Adrenal gland (tissue), 12 donors: Measurements from ENCODE around the gene NR5A2. TPM values are rescaled to one million over a fixed set of nuclear protein-coding genes. Genes with fewer than 3 reads are reported as not detected.

Source experiments
- DNase-seq, 7 donors: peaks; one replicate each; pipeline ENCODE4 v3.0.0-alpha.2; 2019 to 2020
- H3K27ac ChIP-seq, 5 donors: fragments of 200-600 bp; sonication (generic) in 4 of 5; 1 replicate in 3 of 5; 2 replicates in 2 of 5; pipeline versions ENCODE4 v1.5.1 to v1.8.0; 2016 to 2020; ENCODE audit warnings: mild to moderate bottlenecking in 1 of 5
- H3K27me3 ChIP-seq: fragments of 200-600 bp; 2 replicates; pipeline ENCODE4 v1.8.0; 2021
- H3K36me3 ChIP-seq, 2 donors: fragments of 200-600 bp; replicated peaks in 1 of 2; 1 replicate in 1 of 2; 2 replicates in 1 of 2; pipeline versions ENCODE4 v1.5.1 to v1.8.0; 2018 to 2022
- H3K4me1 ChIP-seq, 2 donors: fragments of 200-600 bp; replicated peaks in 1 of 2; 1 replicate in 1 of 2; 2 replicates in 1 of 2; pipeline versions ENCODE4 v1.5.1 to v1.8.0; 2018 to 2021
- H3K4me3 ChIP-seq, 4 donors: fragments of 200-600 bp; sonication (generic) in 3 of 4; one replicate each; pipeline ENCODE4 v1.5.1; 2016 to 2018
- H3K9me3 ChIP-seq, 3 donors: fragments of 200-600 bp; sonication (generic) in 1 of 3; replicated peaks in 1 of 3; 1 replicate in 2 of 3; 2 replicates in 1 of 3; pipeline versions ENCODE4 v1.5.1 to v1.8.0; 2016 to 2021
- POLR2A ChIP-seq, 2 donors: fragments of 450-650 bp; IDR thresholded peaks; one replicate each; pipeline ENCODE4 v1.6.1; 2017; ENCODE audit warnings: antibody characterized with exemption in 2 of 2, mild to moderate bottlenecking in 2 of 2, moderate library complexity in 1 of 2
- WGBS, 4 donors: extraction: QIAGEN DNeasy Blood & Tissue Kit in 2 of 4; methylation state at CpG; one replicate each; pipeline versions ENCODE4 v1.1.5 to v1.1.7; 2013 to 2017; 5-methylcytosine and 5-hydroxymethylcytosine counted together
- intact Hi-C, 2 donors: fragments of 100-400 bp; cut with DNase I; formaldehyde crosslinking; loops; one replicate each; pipeline versions ENCODE4 v1.14.1 to v1.15.0; 2022 to 2023
- polyA plus RNA-seq, 3 donors: library from polyadenylated mRNA; stranded (reverse); fragments of 200-250 nt in 2 of 3; fragments of 350-450 nt in 1 of 3; fragmentation: Illumina TruSeq in 1 of 3; extraction: RNeasy Lipid Tissue Mini Kit (QIAGEN cat#74804) in 1 of 3; gene quantifications; one replicate each; pipeline ENCODE4 v1.2.3, GENCODE V29; 2013 to 2014
- total RNA-seq, 9 donors: library from RNA; depleted of rRNA in 4 of 9; stranded (reverse); fragments of >200 nt in 4 of 9; fragments of 120-200 nt in 1 of 9; fragmentation: NEBNext Ultra II Directional in 1 of 9; extraction: Animal tissue kit (Norgen Biotek cat#: 25700) in 1 of 9; gene quantifications; one replicate each; pipeline versions ENCODE4 v1.1.0 to v1.2.4, GENCODE V29; 2013 to 2023
- TF ChIP-seq, protein P1 (sequence below), 6 experiments: fragments of 450-650 bp in 4 of 6; fragments of 200-600 bp in 2 of 6; sonication (generic) in 1 of 6; IDR thresholded peaks; 1 replicate in 5 of 6; 2 replicates in 1 of 6; pipeline versions ENCODE4 v1.5.1 to v1.8.0; 2016 to 2021; ENCODE audit warnings: antibody characterized with exemption in 6 of 6, mild to moderate bottlenecking in 2 of 6, moderate library complexity in 1 of 6
- donor health status: healthy with polysubstance abuse.
- donor health status: Bipolar disorder and iron deficiency.
- donor health status: DM: yes; HTN: yes; CAD: no.
- donor health status: DM: no; HTN: no; CAD: no.
- donor health status: DM: no; HTN: no; CAD: no.
- donor health status: DM: yes; HTN: yes; CAD: no.

The NR5A2 gene
- total and polyA plus RNA-seq, 12 donors: 0.40 to 17.3 (median 0.94) TPM

GRCh38 chr1:200033511-200034261, 6.2 kb downstream of the NR5A2 start:
- Histone ChIP-seq H3K27me3 (peaks cover 74% of the 10 kb centered on the region), H3K9me3 (no peaks in the 10 kb centered on the region), H3K36me3 (no peaks in the 10 kb centered on the region), H3K4me1 (peaks cover under 1 to 11% of the 10 kb centered on the region in 2 donors), H3K4me3 (no peak overlapping the region), H3K27ac (no peak overlapping the region)
- TF ChIP-seq POLR2A (IDR thresholded peaks at IDR 0.05): no peak
- TF ChIP-seq, protein P1, sequence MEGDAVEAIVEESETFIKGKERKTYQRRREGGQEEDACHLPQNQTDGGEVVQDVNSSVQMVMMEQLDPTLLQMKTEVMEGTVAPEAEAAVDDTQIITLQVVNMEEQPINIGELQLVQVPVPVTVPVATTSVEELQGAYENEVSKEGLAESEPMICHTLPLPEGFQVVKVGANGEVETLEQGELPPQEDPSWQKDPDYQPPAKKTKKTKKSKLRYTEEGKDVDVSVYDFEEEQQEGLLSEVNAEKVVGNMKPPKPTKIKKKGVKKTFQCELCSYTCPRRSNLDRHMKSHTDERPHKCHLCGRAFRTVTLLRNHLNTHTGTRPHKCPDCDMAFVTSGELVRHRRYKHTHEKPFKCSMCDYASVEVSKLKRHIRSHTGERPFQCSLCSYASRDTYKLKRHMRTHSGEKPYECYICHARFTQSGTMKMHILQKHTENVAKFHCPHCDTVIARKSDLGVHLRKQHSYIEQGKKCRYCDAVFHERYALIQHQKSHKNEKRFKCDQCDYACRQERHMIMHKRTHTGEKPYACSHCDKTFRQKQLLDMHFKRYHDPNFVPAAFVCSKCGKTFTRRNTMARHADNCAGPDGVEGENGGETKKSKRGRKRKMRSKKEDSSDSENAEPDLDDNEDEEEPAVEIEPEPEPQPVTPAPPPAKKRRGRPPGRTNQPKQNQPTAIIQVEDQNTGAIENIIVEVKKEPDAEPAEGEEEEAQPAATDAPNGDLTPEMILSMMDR (IDR thresholded peaks at IDR 0.05): no peak
- 30 to 41% (median 32%) methylated on average over 23 of the region's 23 CpGs for WGBS, 4 donors
- intact Hi-C loops: no loop called here
- no peak for DNase-seq

GRCh38 chr1:200034262-200034557, 6.7 kb downstream of the NR5A2 start:
- peaks cover 74% of the 10 kb centered on the region for H3K27me3 ChIP-seq
- no peaks in the 10 kb centered on the region for H3K9me3 ChIP-seq
- DNase-seq: no peak
- WGBS, 4 donors: 15 to 23% (median 22%) methylated on average over 7 of the region's 7 CpGs
- H3K36me3 ChIP-seq: no peaks in the 10 kb centered on the region
- intact Hi-C loops: no loop called here
- H3K4me1 ChIP-seq: peaks cover 5 to 11% of the 10 kb centered on the region in 2 donors
- H3K4me3 ChIP-seq: no peak overlapping the region
- no peak overlapping the region for H3K27ac ChIP-seq
- TF ChIP-seq, protein P1 (IDR thresholded peaks at IDR 0.05): no peak
- TF ChIP-seq POLR2A (IDR thresholded peaks at IDR 0.05): no peak

GRCh38 chr1:200034761-200035396, 7.4 kb downstream of the NR5A2 start:
- no peak for DNase-seq
- peaks cover 74% of the 10 kb centered on the region for H3K27me3 ChIP-seq
- H3K4me1 ChIP-seq: peaks cover 11 to 12% of the 10 kb centered on the region in 2 donors
- no peak overlapping the region for H3K27ac ChIP-seq
- intact Hi-C loops: no loop called here
- peak overlapping the region in 1 of 4 donors; percentile 26 for H3K4me3 ChIP-seq
- H3K36me3 ChIP-seq: no peaks in the 10 kb centered on the region
- H3K9me3 ChIP-seq: no peaks in the 10 kb centered on the region
- TF ChIP-seq, protein P1 (IDR thresholded peaks at IDR 0.05): no peak
- TF ChIP-seq POLR2A (IDR thresholded peaks at IDR 0.05): no peak
- 5 to 11% (median 7%) methylated on average over 25 of the region's 25 CpGs for WGBS, 4 donors

GRCh38 chr1:200035397-200035955, 8.0 kb downstream of the NR5A2 start:
- Histone ChIP-seq H3K36me3 (no peaks in the 10 kb centered on the region), H3K4me3 (peak overlapping the region in 1 of 4 donors; percentile 26), H3K9me3 (no peaks in the 10 kb centered on the region), H3K27ac (no peak overlapping the region), H3K4me1 (peaks cover 11 to 14% of the 10 kb centered on the region in 2 donors), H3K27me3 (peaks cover 74% of the 10 kb centered on the region)
- intact Hi-C loops: no loop called here
- 3 to 6% (median 4%) methylated on average over 27 to 36 of the region's 36 CpGs for WGBS, 4 donors
- TF ChIP-seq, protein P1 (IDR thresholded peaks at IDR 0.05): no peak
- TF ChIP-seq POLR2A (IDR thresholded peaks at IDR 0.05): no peak
- DNase-seq: no peak
